ENCODE results near the gene LRFN3.
"Not testable (repeated sequence)": the region's sequence is repeated elsewhere in the genome, so short reads cannot be mapped to it uniquely, and the experiment has no call there.

Gene LRFN3

GRCh38 chr19:35938282-35939224 lies 2.4 kb downstream of the LRFN3 start:
- DNase-seq (ENCODE audit: low spot score): no peak

DNA sequence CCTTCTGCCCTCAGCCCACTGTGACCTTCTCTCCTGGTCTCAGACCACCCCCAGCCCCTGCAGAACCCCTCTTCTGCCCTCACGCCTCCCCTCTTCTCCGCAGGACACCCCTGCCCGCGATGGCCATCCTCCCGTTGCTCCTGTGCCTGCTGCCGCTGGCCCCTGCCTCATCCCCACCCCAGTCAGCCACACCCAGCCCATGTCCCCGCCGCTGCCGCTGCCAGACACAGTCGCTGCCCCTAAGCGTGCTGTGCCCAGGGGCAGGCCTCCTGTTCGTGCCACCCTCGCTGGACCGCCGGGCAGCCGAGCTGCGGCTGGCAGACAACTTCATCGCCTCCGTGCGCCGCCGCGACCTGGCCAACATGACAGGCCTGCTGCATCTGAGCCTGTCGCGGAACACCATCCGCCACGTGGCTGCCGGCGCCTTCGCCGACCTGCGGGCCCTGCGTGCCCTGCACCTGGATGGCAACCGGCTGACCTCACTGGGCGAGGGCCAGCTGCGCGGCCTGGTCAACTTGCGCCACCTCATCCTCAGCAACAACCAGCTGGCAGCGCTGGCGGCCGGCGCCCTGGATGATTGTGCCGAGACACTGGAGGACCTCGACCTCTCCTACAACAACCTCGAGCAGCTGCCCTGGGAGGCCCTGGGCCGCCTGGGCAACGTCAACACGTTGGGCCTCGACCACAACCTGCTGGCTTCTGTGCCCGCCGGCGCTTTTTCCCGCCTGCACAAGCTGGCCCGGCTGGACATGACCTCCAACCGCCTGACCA lies 3.3 kb downstream of the LRFN3 start:
- no peak for DNase-seq (ENCODE audit: low spot score)

DNA sequence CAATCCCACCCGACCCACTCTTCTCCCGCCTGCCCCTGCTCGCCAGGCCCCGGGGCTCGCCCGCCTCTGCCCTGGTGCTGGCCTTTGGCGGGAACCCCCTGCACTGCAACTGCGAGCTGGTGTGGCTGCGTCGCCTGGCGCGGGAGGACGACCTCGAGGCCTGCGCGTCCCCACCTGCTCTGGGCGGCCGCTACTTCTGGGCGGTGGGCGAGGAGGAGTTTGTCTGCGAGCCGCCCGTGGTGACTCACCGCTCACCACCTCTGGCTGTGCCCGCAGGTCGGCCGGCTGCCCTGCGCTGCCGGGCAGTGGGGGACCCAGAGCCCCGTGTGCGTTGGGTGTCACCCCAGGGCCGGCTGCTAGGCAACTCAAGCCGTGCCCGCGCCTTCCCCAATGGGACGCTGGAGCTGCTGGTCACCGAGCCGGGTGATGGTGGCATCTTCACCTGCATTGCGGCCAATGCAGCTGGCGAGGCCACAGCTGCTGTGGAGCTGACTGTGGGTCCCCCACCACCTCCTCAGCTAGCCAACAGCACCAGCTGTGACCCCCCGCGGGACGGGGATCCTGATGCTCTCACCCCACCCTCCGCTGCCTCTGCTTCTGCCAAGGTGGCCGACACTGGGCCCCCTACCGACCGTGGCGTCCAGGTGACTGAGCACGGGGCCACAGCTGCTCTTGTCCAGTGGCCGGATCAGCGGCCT lies 4.1 kb downstream of the LRFN3 start:
- no peak for DNase-seq (ENCODE audit: low spot score)

GRCh38 chr19:35940839-35941238 lies 4.7 kb downstream of the LRFN3 start:
- DNase-seq (ENCODE audit: low spot score): no peak

DNA sequence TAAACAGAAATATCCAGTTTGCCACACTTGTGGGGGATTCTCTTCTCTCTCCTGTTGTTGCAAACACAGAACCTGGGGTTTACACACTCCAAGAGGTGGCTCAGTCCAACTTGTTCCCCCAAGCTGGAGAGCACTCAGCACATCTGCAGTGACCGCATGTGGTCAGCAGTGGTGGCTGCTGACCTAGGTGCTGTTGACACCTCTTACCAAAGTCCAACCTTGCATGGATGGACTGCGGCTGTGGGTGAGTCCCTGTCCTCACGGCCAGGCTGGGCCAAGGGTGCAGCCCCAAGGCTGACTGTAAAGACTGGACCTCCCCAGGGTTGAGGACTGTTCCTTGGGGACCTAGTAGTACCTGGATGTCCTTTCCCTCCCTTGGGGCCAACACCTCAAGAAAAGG lies 6.1 kb downstream of the LRFN3 start:
- no peak for DNase-seq (ENCODE audit: low spot score)

DNA sequence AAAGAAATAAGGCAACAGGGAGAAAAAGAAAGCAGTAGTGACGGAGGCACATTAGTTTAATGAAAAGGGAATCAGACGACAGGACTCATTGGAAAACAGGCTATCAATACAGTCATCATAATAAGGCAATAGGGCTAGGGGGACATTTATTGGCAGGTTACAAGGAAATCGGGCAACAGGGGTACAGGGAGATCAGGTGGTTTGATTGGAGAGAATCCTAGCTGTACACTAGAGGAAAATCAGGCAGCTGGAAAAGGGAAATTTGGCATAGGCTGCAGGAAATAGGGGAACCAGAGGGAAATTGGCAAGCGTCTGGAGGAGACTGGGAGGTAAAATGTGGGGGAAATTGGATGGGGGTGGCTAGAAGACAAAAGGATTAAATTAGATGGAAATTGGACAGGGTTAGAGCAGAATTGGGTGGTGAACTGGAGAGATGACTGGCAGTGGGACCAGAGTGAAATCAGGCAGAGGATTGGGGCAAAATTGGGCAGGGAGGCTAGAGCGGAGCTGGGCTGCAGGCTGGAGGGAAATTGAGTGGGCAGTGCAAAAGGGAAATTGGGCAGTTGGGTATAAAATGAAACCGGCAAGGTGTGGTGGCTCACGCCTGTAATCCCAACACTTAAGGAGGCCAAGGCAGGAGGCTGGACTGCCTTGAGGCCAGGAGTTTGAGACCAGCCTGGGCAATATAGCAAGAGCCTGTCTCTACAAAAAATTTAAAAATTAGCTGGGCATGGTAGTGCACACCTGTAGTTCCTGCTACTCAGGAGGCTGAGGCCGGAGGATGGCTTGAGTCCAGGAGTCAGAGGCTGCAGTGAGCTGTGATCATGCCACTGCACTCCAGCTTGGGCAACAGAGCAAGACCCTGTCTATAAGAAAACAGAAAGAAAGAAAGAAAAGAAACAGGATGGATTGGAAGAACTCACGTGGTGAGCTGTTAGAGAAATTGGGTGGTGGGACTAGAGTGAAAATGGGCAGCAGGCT lies 7.4 kb downstream of the LRFN3 start:
- DNase-seq (ENCODE audit: low spot score): no peak

GRCh38 chr19:35944556-35944955 lies 8.4 kb downstream of the LRFN3 start:
- DNase-seq (ENCODE audit: low spot score): no peak

DNA sequence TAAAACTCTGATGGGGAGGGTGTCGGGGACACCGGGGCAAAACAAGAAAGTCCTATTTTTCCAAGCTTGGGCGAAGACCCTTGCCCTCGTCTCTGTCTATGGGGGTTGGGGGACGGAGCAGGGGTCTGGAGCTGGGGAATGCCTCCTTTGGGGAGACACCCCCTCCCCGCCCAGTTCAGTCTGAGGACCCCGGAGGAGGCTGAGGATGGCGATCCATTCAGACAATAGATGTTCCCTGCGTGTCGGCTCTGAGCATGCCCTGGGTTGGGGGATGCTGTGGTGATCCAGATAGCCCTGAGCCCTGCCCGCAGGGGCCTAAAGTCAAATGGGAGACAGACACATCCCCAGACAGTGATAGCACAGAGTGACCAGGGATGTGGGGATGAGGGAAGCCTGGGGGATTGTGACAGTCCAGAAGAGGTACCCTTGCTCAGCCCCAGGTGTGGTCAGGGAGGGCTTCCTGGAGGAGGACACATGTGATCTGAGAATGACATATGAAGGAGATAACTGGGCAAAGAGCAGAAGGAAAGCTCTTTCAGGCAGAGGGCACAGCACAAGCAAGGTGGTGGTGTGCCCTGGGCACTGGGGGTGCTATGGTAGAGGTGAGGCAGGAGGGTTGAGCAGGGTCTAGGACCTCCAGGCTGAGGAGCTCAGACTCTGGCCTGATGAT lies 9.1 kb downstream of the LRFN3 start:
- DNase-seq (ENCODE audit: low spot score): no peak

DNA sequence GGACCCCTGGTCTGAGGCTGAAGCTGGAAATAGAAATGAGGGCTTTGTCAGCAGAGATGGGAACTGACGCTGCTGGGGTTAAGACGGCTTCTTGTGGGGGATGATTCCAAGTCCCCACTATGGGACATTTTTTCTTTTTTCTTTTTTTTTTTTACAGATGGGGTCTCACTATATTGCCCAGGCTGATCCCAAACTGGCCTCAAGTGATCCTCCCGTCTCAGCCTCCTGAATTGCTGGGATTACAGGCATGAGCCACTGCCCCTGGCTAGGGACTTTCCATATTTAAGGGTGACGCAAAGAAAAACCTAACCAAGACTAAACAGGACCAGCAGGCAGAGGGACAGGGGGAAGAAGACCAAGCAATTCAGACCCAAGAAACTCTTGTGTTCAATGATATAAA lies 10.0 kb downstream of the LRFN3 start:
- no peak for DNase-seq (ENCODE audit: low spot score)

DNA sequence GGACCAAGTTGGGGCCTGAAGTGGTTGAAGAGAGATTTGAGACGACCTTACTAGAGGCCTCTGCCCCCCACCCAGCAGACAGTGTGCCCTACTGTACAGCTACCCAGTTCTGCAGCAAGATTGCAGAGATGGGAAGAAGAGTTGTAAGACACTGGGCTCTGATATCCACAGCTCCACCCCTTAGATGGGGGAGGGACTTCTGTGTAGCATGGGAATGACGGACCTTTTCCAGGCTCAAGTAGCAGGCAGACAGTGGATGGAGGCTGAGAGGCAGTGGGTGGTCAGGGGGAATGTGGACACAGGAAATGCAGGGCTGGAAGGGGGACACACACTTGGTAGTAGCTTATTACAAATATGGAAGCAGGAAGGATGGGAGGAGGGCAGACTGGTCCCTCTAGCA lies 13.0 kb downstream of the LRFN3 start:
- DNase-seq (ENCODE audit: low spot score): no peak

DNA sequence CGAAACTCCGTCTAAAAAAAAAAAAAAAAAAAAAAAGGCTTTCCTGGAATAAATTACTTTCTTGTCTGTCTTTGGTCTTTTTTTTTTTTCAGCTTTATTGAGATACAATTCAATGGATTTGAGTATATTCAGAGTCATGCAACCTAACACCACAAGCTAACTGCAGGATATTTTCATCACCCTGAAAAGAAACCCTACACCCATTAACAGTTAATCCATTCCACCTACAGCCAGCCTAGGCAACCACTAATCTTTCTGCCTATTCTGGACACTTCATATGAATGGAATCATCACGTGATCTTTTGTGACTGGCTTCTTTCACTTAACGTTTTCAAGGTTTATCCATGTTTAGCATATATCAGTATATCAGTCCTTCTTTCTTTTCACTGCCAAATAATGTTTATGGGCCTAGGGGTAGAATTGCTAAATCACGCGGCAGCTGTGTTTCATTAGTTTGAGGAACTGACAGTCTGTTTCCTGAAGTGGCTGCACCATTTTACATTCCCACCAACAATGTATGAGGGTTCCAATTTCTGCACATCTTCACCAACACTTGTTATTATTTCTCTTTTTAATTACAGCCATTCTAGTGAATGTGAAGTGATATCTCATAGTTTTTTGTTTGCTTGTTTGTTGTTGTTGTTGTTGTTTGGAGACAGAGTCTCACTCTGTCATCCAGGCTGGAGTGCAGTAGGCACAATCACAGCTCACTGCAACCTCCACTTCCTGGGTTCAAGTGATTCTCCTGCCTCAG lies 19.9 kb downstream of the LRFN3 start:
- no peak for DNase-seq (ENCODE audit: low spot score)

- DNase-seq (ENCODE audit: low spot score): not testable (repeated sequence)
These were observed 21.2 kb downstream of the LRFN3 start for GRCh38 chr19:35957411-35957810.

DNA sequence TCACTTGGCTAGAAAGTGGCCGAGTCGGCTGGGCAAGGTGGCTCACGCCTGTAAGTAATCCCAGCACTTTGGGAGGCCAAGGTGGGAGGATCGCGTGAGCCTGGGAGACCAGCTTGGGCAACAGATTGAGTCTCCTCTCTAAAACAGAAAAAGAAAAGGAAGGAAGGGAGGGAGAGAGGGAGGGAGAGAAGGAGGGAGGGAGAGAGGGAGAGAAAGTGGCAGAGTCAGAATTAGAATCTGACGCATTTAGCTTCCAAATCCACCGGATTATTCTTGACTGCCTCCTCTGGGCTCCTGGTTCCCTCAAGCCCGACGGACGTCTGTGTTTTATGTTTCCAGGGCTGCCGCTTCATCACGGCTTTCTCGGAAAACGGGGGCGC lies 22.5 kb downstream of the LRFN3 start:
- DNase-seq (ENCODE audit: low spot score): no peak

GRCh38 chr19:35959040-35959967 lies 23.1 kb downstream of the LRFN3 start:
- DNase-seq (ENCODE audit: low spot score): no peak

- DNase-seq (ENCODE audit: low spot score): no peak
These were observed 23.8 kb downstream of the LRFN3 start for GRCh38 chr19:35959968-35960320.

- no peak for DNase-seq (ENCODE audit: low spot score)
These were observed 24.3 kb downstream of the LRFN3 start for GRCh38 chr19:35960432-35960972.

- DNase-seq (ENCODE audit: low spot score): peak; percentile 42
These were observed 27.3 kb downstream of the LRFN3 start for GRCh38 chr19:35963514-35963913.

DNA sequence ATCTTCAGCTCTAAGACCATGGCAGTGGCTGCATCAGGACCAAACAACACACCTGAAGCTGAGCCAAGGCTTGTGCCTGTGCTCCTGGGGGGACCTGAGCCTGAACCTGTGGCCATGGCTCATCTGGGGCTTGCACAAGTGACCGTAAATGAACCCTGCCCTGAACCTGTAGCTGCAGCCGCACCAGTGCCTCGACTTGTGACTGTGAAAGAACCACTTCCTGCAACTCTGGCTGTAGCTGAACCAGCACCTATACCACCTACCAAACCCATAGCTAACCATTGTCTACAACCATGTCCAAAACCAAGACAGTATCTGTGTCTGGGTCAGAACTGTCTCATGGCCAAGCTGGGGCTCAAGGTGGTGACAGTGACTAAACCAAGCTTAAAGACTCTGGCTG lies 30.6 kb downstream of the LRFN3 start:
- DNase-seq (ENCODE audit: low spot score): no peak

- peak; percentile 57 for DNase-seq (ENCODE audit: low spot score)
These were observed 37.3 kb downstream of the LRFN3 start for GRCh38 chr19:35973487-35973886.
